ENCODE data around the gene GPD2. TPM values are rescaled to one million over a fixed set of nuclear protein-coding genes. Genes with fewer than 3 reads are reported as not detected.

Gene GPD2
- total RNA-seq, 1 experiment from 2014 or later = 62.5 TPM

DNA sequence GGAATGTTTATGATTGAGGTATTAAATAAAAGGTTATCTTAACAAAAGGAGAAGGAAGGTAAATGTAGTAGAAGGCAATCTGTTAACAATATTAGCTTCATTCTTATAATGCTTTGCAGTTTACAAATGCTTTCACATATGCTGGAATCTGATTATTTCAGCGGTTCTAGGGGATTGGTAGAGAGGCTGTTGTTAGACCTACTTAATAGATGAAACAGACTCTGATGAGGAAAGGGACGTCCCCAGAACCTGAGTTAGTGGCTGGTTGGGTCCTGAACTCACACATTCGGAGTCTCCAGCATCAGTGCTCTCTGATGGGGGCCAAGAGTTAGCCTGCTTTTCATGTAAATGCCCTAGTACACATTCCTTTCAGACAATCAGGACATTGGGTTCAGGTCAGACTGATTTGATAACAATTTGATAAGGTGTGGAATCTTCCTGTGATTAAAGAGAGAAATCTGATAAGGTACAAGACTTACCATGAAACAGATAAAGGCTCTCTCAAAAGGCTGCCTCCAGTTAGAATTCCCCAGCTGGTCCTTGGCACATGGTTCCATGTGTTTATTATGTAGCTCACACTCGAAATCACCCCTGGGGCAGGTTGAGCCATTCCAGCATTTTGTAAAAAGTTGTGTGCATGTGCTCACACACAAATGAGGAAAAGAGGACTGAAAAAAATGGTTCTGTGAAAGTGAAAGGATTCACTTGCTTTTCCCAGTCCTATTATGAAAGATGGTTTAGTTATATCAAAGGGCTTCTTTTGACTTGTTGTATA, 103.1 kb downstream of the GPD2 start:
- TF ChIP-seq, protein P1, sequence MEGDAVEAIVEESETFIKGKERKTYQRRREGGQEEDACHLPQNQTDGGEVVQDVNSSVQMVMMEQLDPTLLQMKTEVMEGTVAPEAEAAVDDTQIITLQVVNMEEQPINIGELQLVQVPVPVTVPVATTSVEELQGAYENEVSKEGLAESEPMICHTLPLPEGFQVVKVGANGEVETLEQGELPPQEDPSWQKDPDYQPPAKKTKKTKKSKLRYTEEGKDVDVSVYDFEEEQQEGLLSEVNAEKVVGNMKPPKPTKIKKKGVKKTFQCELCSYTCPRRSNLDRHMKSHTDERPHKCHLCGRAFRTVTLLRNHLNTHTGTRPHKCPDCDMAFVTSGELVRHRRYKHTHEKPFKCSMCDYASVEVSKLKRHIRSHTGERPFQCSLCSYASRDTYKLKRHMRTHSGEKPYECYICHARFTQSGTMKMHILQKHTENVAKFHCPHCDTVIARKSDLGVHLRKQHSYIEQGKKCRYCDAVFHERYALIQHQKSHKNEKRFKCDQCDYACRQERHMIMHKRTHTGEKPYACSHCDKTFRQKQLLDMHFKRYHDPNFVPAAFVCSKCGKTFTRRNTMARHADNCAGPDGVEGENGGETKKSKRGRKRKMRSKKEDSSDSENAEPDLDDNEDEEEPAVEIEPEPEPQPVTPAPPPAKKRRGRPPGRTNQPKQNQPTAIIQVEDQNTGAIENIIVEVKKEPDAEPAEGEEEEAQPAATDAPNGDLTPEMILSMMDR (IDR thresholded peaks at IDR 0.05; ENCODE audit: unreplicated experiment) = no peak
- CTCF ChIA-PET = interaction anchor here (0.7 kb wide), 1 partner anchor 238 kb away, joined by 4 read pairs; no protein-coding TSS in a partner anchor
- POLR2A ChIA-PET = interaction anchor here (1.0 kb wide), 1 partner anchor 11 kb away, joined by 3 read pairs; no protein-coding TSS in a partner anchor
- H3K27ac Mint-ChIP-seq (ENCODE audit: low read depth, unreplicated experiment) = no peak overlapping the region
- DNase-seq (ENCODE audit: unreplicated experiment) = no peak
- intact Hi-C loops (cut with micrococcal nuclease) = no loop called here
- no peaks in the 10 kb centered on the region for H3K36me3 Mint-ChIP-seq (ENCODE audit: insufficient read depth, unreplicated experiment)
- no peak overlapping the region for H3K4me3 Mint-ChIP-seq (ENCODE audit: unreplicated experiment)
- BruUV-seq (replicated peaks) = no TSS peak
- no peaks in the 10 kb centered on the region for H3K27me3 Mint-ChIP-seq (ENCODE audit: insufficient read depth, unreplicated experiment)
- H3K4me1 Mint-ChIP-seq (ENCODE audit: insufficient read depth, unreplicated experiment) = peaks cover 14% of the 10 kb centered on the region
- H3K9me3 Mint-ChIP-seq (ENCODE audit: unreplicated experiment) = no peaks in the 10 kb centered on the region

DNA sequence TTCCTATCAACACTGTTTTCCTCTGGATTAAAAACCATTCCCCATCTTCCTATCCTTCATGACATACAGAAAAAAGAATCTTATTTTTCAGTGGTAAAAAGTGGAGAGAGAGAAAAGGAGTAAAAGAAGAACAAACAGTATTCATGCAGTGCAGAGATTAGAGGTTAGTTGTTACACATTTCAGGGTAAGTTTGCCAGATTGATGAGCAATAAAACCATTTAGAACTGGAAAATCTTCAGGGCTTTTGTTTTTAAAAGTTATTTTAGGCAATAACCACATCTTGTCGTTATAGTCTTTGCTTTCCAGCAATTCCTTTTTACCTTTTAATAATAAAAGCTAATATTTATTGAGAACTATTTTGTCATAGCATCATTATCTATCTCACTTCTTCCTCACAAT, 104.5 kb downstream of the GPD2 start:
- no peak for DNase-seq (ENCODE audit: unreplicated experiment)
- peaks cover 9% of the 10 kb centered on the region for H3K4me1 Mint-ChIP-seq (ENCODE audit: insufficient read depth, unreplicated experiment)
- BruUV-seq (replicated peaks) = no TSS peak
- no peaks in the 10 kb centered on the region for H3K9me3 Mint-ChIP-seq (ENCODE audit: unreplicated experiment)
- no peak overlapping the region for H3K4me3 Mint-ChIP-seq (ENCODE audit: unreplicated experiment)
- peaks cover 1% of the 10 kb centered on the region for H3K36me3 Mint-ChIP-seq (ENCODE audit: insufficient read depth, unreplicated experiment)
- TF ChIP-seq, protein P1 (IDR thresholded peaks at IDR 0.05; ENCODE audit: unreplicated experiment) = no peak
- intact Hi-C loops (cut with micrococcal nuclease) = no loop called here
- H3K27ac Mint-ChIP-seq (ENCODE audit: low read depth, unreplicated experiment) = no peak overlapping the region
- POLR2A ChIA-PET = no interaction called here
- H3K27me3 Mint-ChIP-seq (ENCODE audit: insufficient read depth, unreplicated experiment) = no peaks in the 10 kb centered on the region
- CTCF ChIA-PET = interaction anchor here (0.6 to 0.7 kb wide), 2 partner anchors 104 to 208 kb away, joined by 3 read pairs; partner anchors contain the start of gene NR4A2

DNA sequence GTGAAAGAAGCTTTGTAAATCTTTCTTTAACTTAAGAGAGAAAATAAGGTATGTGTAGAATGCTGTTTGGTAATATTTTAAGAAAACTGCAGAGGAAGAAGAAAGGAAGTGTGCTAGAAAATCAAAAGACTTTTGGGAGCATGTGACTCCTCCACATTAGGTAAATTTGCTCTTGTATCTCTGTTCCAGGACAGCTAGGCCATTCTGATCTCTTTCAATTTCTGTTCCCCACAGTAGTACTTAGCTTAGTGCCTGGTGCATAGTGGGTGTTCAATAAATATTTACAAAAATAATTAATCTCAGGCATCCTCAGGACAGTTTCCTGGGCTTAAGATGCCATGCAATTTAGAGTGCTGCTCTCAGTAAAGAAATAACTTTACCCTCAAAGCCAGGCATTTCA, 105.0 kb downstream of the GPD2 start:
- DNase-seq (ENCODE audit: unreplicated experiment) = no peak
- Mint-ChIP-seq H3K36me3 (ENCODE audit: insufficient read depth, unreplicated experiment) (peaks cover 6% of the 10 kb centered on the region), H3K4me1 (ENCODE audit: insufficient read depth, unreplicated experiment) (peaks cover 9% of the 10 kb centered on the region), H3K4me3 (ENCODE audit: unreplicated experiment) (no peak overlapping the region), H3K27ac (ENCODE audit: low read depth, unreplicated experiment) (no peak overlapping the region), H3K9me3 (ENCODE audit: unreplicated experiment) (no peaks in the 10 kb centered on the region), H3K27me3 (ENCODE audit: insufficient read depth, unreplicated experiment) (no peaks in the 10 kb centered on the region)
- intact Hi-C loops (cut with micrococcal nuclease) = no loop called here
- TF ChIP-seq, protein P1 (IDR thresholded peaks at IDR 0.05; ENCODE audit: unreplicated experiment) = no peak
- BruUV-seq (replicated peaks) = no TSS peak
- POLR2A ChIA-PET = no interaction called here
- CTCF ChIA-PET = interaction anchor here (0.8 kb wide), 1 partner anchor 429 kb away, joined by 7 read pairs; no protein-coding TSS in a partner anchor

DNA sequence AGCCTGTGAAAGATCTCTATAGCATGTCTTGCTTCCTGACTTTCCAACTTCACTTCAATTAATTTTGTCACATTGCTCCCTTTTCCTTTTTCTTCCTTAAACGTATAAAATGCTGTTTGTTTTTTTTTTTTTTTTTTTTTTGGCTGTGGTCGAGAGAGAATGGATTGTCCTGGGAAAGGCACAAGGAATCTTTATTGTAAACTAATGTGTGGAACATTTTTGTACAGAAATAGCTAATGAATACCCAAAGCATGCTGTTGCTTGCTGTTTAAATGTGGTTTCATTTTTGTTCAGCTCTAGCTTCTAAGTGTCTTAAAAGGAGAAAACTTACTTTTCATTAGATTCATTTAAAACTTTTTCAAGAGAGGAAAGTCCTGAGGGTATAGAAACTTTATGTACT, 105.5 kb downstream of the GPD2 start:
- no TSS peak for BruUV-seq (replicated peaks)

More for the DNA sequence above, 105.5 kb downstream of the GPD2 start:
- no peaks in the 10 kb centered on the region for H3K9me3 Mint-ChIP-seq (ENCODE audit: unreplicated experiment)
- H3K27me3 Mint-ChIP-seq (ENCODE audit: insufficient read depth, unreplicated experiment) = no peaks in the 10 kb centered on the region
- peaks cover 6% of the 10 kb centered on the region for H3K4me1 Mint-ChIP-seq (ENCODE audit: insufficient read depth, unreplicated experiment)
- no peak for DNase-seq (ENCODE audit: unreplicated experiment)
- no peak overlapping the region for H3K27ac Mint-ChIP-seq (ENCODE audit: low read depth, unreplicated experiment)
- intact Hi-C loops (cut with micrococcal nuclease) = no loop called here
- H3K4me3 Mint-ChIP-seq (ENCODE audit: unreplicated experiment) = no peak overlapping the region
- ChIA-PET POLR2A (no interaction called here), CTCF (interaction anchor here (0.8 kb wide), 1 partner anchor 428 kb away, joined by 7 read pairs; no protein-coding TSS in a partner anchor)
- TF ChIP-seq, protein P1 (IDR thresholded peaks at IDR 0.05; ENCODE audit: unreplicated experiment) = no peak
- peaks cover 9% of the 10 kb centered on the region for H3K36me3 Mint-ChIP-seq (ENCODE audit: insufficient read depth, unreplicated experiment)
